ENCODE results near the gene EFNA5.

- no peak for TF ChIP-seq CTCF (IDR thresholded peaks at IDR 0.05)
- TF ChIP-seq POLR2AphosphoS5 (IDR thresholded peaks at IDR 0.05), result no peak
- no peak for TF ChIP-seq POLR2A (IDR thresholded peaks at IDR 0.05)
- no peak for TF ChIP-seq EP300 (IDR thresholded peaks at IDR 0.05)
These were observed 313.8 kb downstream of the EFNA5 start for GRCh38 chr5:107356891-107357290.

All from gastroesophageal sphincter (tissue), 3 donors.